Neural cell (in vitro differentiated cells): ENCODE measurements around the gene RCSD1.

ENCODE experiments used
- EP300 ChIP-seq: fragments of 450-650 bp; conservative IDR thresholded peaks from 2 replicates; pipeline ENCODE4 v1.6.1; 2014; ENCODE audit warnings: antibody characterized with exemption, mild to moderate bottlenecking, moderate library complexity; ENCODE audit not compliant: poor library complexity, severe bottlenecking
- EZH2 ChIP-seq: fragments of 200-600, 300-800 bp; shearing (Covaris generic), sonication (generic); IDR thresholded peaks from 2 replicates; pipeline ENCODE4 v1.6.1; 2014; ENCODE audit warnings: antibody characterized with exemption, low read length, borderline replicate concordance, mild to moderate bottlenecking; ENCODE audit not compliant: insufficient read depth, poor library complexity, severe bottlenecking
- MXI1 ChIP-seq: fragments of 450-650 bp; conservative IDR thresholded peaks from 2 replicates; pipeline ENCODE4 v1.6.1; 2014; ENCODE audit warnings: antibody characterized with exemption, mild to moderate bottlenecking; ENCODE audit not compliant: poor library complexity, severe bottlenecking
- POLR2AphosphoS5 ChIP-seq: IDR thresholded peaks from 2 replicates; pipeline ENCODE4 v1.6.1; 2012
- RAD21 ChIP-seq: fragments of 450-650 bp; conservative IDR thresholded peaks from 2 replicates; pipeline ENCODE4 v1.6.1; 2014; ENCODE audit warnings: antibody characterized with exemption, mild to moderate bottlenecking, moderate library complexity
- REST ChIP-seq: IDR thresholded peaks from 2 replicates; pipeline ENCODE4 v1.6.1; 2012; ENCODE audit warnings: borderline replicate concordance
- SMC3 ChIP-seq: fragments of 450-650 bp; conservative IDR thresholded peaks from 2 replicates; pipeline ENCODE4 v1.6.1; 2014; ENCODE audit warnings: antibody characterized with exemption, mild to moderate bottlenecking, moderate library complexity; ENCODE audit not compliant: poor library complexity
- TAF1 ChIP-seq: IDR thresholded peaks from 2 replicates; pipeline ENCODE4 v1.6.1; 2012; ENCODE audit warnings: low read depth
- TF ChIP-seq, protein P1 (sequence below): fragments of 450-650 bp; IDR thresholded peaks from 2 replicates; pipeline ENCODE4 v1.5.1; 2014; ENCODE audit warnings: antibody characterized with exemption, mild to moderate bottlenecking, moderate library complexity; ENCODE audit not compliant: poor library complexity, severe bottlenecking

DNA sequence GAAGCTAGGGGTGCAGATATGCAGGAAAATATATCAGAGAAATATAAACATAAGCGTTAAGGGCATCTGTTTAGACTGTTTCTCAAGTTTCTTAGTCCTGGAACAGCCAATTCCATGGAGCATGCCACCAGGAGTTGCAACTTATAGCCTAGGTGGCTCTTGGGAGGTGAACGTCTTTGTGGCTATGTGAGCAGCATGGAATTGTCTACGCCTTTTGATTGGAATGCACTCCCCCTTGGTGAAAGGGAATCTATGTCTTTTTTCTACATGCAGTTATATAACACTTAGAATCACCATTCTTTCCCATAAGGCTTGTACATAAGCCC is 12.4 kb downstream of the RCSD1 start:
- TF ChIP-seq REST, result no peak
- TF ChIP-seq, protein P1, sequence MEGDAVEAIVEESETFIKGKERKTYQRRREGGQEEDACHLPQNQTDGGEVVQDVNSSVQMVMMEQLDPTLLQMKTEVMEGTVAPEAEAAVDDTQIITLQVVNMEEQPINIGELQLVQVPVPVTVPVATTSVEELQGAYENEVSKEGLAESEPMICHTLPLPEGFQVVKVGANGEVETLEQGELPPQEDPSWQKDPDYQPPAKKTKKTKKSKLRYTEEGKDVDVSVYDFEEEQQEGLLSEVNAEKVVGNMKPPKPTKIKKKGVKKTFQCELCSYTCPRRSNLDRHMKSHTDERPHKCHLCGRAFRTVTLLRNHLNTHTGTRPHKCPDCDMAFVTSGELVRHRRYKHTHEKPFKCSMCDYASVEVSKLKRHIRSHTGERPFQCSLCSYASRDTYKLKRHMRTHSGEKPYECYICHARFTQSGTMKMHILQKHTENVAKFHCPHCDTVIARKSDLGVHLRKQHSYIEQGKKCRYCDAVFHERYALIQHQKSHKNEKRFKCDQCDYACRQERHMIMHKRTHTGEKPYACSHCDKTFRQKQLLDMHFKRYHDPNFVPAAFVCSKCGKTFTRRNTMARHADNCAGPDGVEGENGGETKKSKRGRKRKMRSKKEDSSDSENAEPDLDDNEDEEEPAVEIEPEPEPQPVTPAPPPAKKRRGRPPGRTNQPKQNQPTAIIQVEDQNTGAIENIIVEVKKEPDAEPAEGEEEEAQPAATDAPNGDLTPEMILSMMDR, result no peak
- TF ChIP-seq EZH2, result no peak
- TF ChIP-seq MXI1, result no peak
- TF ChIP-seq RAD21, result no peak
- no peak for TF ChIP-seq SMC3
- no peak for TF ChIP-seq POLR2AphosphoS5
- no peak for TF ChIP-seq TAF1
- no peak for TF ChIP-seq EP300
